ENCODE measurements around the gene ADGRG7. TPM values are rescaled to one million over a fixed set of nuclear protein-coding genes. Genes with fewer than 3 reads are reported as not detected.

ADGRG7 gene
- total RNA-seq, 2 donors from 2014 or later = not detected

- DNase-seq (ENCODE audit: low spot score) (no peak), ATAC-seq (ENCODE audit: insufficient number of reproducible peaks, low FRiP score, low read depth) (no peak)
- Histone ChIP-seq H3K36me3 (no peaks in the 10 kb centered on the region), H3K4me3 (no peak overlapping the region), H3K4me1 (ENCODE audit: control insufficient read depth in 1 of 2, low read depth in 2 of 2) (no peaks in the 10 kb centered on the region), H3K27me3 (replicated peaks; ENCODE audit: insufficient read depth) (no peaks in the 10 kb centered on the region), H3K9me3 (no peaks in the 10 kb centered on the region), H3K27ac (no peak overlapping the region)
- TF ChIP-seq CTCF (IDR thresholded peaks at IDR 0.05) = no peak
These were observed 72.1 kb downstream of the ADGRG7 start for GRCh38 chr3:100681496-100681895.

- ATAC-seq (ENCODE audit: insufficient number of reproducible peaks, low FRiP score, low read depth) (no peak), DNase-seq (ENCODE audit: low spot score) (no peak)
- H3K36me3 ChIP-seq = no peaks in the 10 kb centered on the region
- no peaks in the 10 kb centered on the region for H3K9me3 ChIP-seq
- no peak for TF ChIP-seq CTCF (IDR thresholded peaks at IDR 0.05)
- H3K4me1 ChIP-seq (ENCODE audit: control insufficient read depth in 1 of 2, low read depth in 2 of 2) = no peaks in the 10 kb centered on the region
- H3K27me3 ChIP-seq (replicated peaks; ENCODE audit: insufficient read depth) = no peaks in the 10 kb centered on the region
- H3K4me3 ChIP-seq = peak overlapping the region; percentile 67
- H3K27ac ChIP-seq = no peak overlapping the region
These were observed 72.9 kb downstream of the ADGRG7 start for GRCh38 chr3:100682056-100682853.

DNA sequence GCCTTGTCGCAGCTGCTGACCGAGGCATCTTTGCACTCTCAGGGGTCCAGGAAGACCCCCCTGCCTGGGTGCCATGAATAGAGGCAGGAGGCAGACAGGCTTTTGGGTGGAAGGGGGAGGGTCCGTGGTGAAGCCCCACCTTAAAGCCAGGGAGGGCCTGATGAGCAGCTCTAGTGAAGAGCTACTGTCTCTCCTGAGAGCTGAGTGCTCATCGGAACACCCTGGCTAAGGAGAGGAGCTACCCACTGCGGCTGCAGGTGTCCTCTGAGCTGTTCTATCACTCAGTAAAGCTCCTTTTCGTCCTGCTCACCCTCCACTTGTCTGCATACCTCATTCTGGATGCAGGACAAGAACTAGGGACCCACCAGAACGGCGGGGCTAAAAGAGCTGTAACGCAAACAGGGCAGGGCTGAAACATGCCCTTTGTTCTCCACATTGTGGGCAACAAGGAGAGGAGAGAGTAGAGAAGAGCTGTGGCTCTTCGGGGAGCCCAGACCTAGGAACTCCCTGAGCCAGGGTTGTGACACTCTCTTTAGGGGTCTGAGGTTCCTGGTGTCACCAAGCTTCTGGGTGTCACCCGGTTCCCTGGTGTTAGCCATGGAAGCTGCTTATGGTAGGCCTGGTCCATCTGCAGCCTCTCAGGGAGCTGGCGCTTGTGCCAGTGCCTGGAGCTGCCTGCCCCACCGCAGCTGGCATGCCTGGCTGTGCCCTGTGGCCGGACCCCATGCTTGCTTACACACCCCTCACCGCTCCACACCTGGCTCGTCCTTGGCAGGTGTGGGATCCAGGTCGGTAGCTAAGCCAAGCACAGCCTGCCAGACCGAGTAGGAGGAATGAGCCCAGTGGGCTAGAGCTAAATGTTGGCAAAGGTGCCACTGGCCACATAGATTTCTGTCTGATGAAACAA is 73.7 kb downstream of the ADGRG7 start:
- no peak for TF ChIP-seq CTCF (IDR thresholded peaks at IDR 0.05)
- Histone ChIP-seq H3K36me3 (no peaks in the 10 kb centered on the region), H3K27ac (no peak overlapping the region), H3K4me3 (peak overlapping the region; percentile 67), H3K27me3 (replicated peaks; ENCODE audit: insufficient read depth) (no peaks in the 10 kb centered on the region), H3K9me3 (no peaks in the 10 kb centered on the region), H3K4me1 (ENCODE audit: control insufficient read depth in 1 of 2, low read depth in 2 of 2) (no peaks in the 10 kb centered on the region)
- no peak for ATAC-seq (ENCODE audit: insufficient number of reproducible peaks, low FRiP score, low read depth)
- DNase-seq (ENCODE audit: low spot score) = no peak

DNA sequence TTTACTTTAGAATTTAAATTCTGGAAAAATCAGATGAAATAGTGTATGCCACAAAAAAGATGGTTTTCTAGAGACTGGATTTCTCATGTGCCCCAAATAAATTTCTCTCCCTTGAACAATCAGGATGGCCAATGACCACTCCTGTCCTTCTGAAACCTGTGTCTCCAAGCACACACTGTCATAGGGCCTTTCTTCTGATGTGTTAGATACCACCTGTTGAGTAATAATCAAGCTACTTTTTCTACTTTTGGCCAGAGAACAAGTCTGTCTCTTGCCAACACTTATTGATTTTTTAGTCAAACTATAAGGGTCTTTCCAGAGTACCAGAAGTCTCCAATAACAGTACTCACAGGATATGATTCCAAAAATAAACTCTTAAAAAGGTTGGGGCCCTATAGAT is 83.8 kb downstream of the ADGRG7 start:
- Histone ChIP-seq H3K27ac (no peak overlapping the region), H3K36me3 (no peaks in the 10 kb centered on the region), H3K4me3 (no peak overlapping the region), H3K4me1 (ENCODE audit: control insufficient read depth in 1 of 2, low read depth in 2 of 2) (no peaks in the 10 kb centered on the region), H3K27me3 (replicated peaks; ENCODE audit: insufficient read depth) (no peaks in the 10 kb centered on the region), H3K9me3 (no peaks in the 10 kb centered on the region)
- TF ChIP-seq CTCF (IDR thresholded peaks at IDR 0.05) = no peak
- ATAC-seq (ENCODE audit: insufficient number of reproducible peaks, low FRiP score, low read depth) = no peak
- no peak for DNase-seq (ENCODE audit: low spot score)

DNA sequence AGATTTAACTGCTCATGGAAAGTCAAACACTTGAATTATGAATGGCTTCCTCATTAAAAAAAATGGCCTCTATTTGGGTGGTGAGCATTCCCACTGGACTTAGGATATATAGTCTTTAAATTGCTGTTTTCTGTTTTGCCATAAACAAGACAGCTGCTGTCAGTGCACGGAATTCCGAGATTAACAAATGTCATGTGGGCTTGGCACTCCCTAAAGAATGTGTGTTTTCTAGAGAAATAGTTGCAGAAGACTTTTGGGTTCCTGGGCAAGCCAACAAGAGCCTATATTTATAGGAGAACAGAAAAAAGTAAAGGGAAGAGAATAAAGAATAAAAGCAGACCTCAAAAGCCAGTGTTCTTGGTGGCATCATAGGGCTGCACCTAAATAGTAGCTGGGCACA is 86.3 kb downstream of the ADGRG7 start:
- Histone ChIP-seq H3K27ac (no peak overlapping the region), H3K4me1 (ENCODE audit: control insufficient read depth in 1 of 2, low read depth in 2 of 2) (no peaks in the 10 kb centered on the region), H3K4me3 (no peak overlapping the region), H3K27me3 (replicated peaks; ENCODE audit: insufficient read depth) (no peaks in the 10 kb centered on the region), H3K36me3 (no peaks in the 10 kb centered on the region), H3K9me3 (no peaks in the 10 kb centered on the region)
- ATAC-seq (ENCODE audit: insufficient number of reproducible peaks, low FRiP score, low read depth) (no peak), DNase-seq (ENCODE audit: low spot score) (no peak)
- TF ChIP-seq CTCF (IDR thresholded peaks at IDR 0.05) = no peak

Data from thoracic aorta (tissue), 2 donors.